GM12801 (cell line): Measurements from ENCODE around the gene PCNX2.

Source experiments
- TF ChIP-seq, protein P1 (sequence below): IDR thresholded peaks from one replicate; pipeline ENCODE4 v1.5.1; 2011; ENCODE audit warnings: control low read depth; ENCODE audit not compliant: insufficient read length; ENCODE audit errors: extremely low read depth

Gene PCNX2

DNA sequence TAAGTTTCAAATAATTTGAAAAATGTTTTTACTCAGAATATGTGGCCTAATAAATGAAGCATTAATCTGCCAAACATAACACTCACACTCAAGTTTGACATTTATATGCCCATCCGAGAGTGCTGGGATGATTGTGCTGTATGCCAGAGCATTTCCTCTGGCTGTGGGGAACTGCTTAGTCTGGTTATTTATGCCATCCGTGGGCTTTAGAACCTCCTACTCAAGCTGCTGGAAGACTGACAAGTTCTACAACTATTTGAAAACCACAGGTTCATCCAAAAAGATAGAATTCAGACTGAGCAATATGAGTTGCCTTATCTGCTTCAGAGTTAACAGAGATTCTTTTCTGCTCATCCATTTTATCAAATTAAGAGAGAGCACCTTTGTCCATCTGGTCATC lies 25.9 kb downstream of the PCNX2 start:
- TF ChIP-seq, protein P1, sequence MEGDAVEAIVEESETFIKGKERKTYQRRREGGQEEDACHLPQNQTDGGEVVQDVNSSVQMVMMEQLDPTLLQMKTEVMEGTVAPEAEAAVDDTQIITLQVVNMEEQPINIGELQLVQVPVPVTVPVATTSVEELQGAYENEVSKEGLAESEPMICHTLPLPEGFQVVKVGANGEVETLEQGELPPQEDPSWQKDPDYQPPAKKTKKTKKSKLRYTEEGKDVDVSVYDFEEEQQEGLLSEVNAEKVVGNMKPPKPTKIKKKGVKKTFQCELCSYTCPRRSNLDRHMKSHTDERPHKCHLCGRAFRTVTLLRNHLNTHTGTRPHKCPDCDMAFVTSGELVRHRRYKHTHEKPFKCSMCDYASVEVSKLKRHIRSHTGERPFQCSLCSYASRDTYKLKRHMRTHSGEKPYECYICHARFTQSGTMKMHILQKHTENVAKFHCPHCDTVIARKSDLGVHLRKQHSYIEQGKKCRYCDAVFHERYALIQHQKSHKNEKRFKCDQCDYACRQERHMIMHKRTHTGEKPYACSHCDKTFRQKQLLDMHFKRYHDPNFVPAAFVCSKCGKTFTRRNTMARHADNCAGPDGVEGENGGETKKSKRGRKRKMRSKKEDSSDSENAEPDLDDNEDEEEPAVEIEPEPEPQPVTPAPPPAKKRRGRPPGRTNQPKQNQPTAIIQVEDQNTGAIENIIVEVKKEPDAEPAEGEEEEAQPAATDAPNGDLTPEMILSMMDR, result no peak

DNA sequence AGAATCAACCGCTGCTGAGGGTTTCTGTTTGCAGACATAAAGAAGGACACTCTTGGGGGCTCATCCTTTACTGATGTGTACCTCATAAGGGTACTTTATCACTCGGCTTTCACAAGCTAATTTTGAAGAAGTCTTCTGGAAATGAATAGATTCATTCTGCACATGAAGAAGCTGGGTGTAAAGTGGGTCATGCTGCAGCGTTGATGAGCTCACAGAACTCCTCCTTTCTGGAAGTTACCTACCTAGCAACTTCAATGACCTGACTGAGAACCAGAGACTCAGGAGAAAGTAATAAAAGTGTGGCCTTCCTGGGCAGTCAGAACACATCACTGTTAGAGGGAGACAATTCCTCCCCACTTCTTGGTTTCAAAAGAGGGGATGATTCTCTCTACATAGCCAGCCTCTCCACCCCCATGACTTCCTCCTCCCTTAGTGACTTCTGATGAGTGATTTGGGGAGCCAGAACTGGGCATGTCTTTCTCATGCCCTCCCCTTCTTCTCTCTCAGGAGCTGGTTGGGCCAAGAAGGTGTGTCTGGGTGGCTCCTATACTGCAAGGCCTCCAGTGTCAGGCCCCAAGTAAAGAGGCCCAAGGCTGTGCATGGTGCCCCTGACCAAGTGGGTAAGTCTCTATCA lies 27.0 kb downstream of the PCNX2 start:
- TF ChIP-seq, protein P1, result no peak

DNA sequence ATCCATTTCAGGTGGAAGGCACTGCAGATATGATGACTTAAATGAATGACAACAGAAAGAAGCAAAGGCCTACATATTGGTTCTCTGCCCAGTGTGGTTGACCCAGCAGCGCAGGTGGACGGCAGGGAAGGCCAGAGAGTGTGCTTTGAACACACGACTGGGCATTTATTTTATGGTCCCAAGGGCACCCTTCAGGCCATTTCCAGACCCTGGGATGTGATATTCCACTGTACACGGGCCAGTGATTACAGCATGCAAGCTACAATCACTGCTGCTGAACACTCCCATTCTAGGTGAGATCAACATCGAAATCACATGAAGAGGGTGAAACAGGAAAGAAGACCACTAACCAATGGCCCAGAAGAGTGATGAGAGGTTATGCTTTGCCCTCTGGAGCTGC lies 33.8 kb downstream of the PCNX2 start:
- TF ChIP-seq, protein P1, result no peak

DNA sequence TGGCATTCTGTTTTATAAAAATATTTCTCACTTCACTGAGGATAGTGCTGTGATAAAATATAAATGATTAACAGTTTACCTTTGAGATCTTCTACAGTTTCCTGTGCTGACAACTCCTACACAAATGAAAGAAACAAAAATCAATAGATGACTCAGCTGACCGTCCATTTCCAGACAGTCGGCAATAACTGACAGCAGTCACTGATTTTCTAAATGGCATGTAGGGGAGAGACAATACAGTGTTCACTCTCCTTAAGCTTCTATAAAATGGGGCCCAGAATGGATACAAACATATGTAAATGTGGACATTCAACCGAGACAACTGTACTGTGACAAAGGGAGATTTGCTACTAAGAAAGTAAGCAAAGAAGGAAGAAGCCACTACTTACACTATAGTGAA lies 34.3 kb downstream of the PCNX2 start:
- TF ChIP-seq, protein P1, result no peak

DNA sequence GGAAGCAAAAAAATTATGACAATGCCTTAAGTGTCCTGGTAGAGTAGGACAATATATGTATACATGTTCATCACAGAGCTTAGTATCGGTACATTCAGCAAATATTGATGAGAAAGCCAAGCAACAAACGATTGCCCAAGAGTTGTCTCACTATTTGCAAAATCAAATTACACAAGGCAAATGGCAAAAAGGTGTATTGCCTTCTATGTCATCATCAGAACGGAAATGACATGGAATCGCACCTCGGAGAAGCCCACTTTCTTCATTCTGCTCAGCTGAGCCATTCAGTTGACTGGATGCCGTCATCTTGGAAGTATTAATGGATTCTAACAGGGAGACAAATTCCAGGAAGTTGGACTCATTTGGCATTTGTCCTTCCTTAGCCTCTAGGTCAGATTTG lies 37.7 kb downstream of the PCNX2 start:
- TF ChIP-seq, protein P1, result no peak

DNA sequence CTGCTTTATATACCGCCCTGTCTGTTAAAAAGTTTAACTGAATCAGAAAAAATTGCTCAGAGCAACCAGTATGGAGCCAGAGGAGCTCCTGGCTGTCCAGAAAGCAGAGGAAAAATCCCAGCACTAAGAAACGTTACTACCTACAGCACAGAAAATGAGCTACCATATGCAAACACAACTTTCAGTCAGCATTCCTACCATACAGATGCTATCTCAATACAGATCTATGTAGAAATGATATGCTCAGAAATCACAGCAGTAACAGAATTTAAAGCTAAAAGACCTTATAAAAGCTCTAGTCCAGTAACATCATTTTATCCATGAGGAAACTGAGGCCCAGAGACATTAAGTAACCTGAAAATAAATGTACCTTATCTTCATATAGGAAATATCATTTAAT lies 38.7 kb downstream of the PCNX2 start:
- TF ChIP-seq, protein P1, result no peak

DNA sequence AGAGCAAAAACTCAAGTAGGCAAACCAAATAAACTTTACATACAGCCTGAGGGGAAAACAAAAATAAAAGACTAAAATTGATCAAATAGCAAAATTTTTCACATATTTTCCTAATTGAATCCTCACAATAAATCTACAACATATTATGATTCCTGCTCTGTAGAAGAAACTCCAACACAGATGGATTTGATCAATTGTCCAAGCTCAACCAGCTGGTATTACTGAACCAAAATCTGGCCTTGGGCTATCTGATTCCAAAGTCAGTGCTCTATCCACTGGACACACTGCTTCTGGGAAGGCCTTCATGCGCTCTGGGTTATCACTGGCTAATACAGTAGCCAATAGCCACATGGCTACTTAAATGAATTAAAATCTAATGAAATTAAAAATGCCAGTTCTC lies 39.3 kb downstream of the PCNX2 start:
- TF ChIP-seq, protein P1, result no peak
